Activated T-helper 1 cell treated with anti-CD3 and anti-CD28 coated beads, Interleukin-2, amount 50 U/mL, for 16 hours (primary cell): ENCODE data around the gene TRAIP.

ENCODE experiments used
- DNase-seq, 2 donors: peaks; one replicate each; pipeline ENCODE4 v3.0.0-alpha.2; 2020; ENCODE audit warnings: low read depth in 1 of 2, low spot score in 1 of 2

The TRAIP gene

GRCh38 chr3:49876567-49876966, 20.2 kb upstream of the TRAIP start:
- no peak for DNase-seq

DNA sequence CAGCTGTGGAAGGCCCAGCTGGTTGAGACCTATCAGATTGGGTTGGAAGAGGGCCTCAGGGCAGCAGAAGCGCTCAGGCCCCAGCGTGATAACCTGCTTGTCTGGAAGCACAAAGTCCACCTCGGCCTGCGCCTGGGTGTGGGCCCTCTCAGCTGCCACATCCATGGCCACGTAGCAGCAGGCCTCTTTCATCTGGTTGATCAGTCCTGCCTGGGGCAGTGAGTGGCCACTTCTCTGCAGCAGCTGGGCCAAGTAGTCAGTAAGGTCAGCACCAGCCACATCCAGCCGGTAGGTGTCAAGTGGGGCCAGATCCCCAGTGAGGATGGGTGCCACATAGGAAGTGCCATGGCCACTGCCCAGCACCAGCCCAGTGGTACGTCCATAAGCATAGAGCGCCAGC, 17.3 kb upstream of the TRAIP start:
- no peak for DNase-seq

- no peak for DNase-seq
Observed at GRCh38 chr3:49872801-49873281, 16.5 kb upstream of the TRAIP start.

GRCh38 chr3:49871531-49872153, 15.3 kb upstream of the TRAIP start:
- no peak for DNase-seq

GRCh38 chr3:49869525-49870126, 13.3 kb upstream of the TRAIP start, which contains the start of gene CAMKV:
Gene CAMKV, minus strand, starts transcription at chr3:49869906. Its CDS starts 7,518 bp downstream, at chr3:49862388.
- peak in 1 of 2 donors; percentile 2 for DNase-seq

DNA sequence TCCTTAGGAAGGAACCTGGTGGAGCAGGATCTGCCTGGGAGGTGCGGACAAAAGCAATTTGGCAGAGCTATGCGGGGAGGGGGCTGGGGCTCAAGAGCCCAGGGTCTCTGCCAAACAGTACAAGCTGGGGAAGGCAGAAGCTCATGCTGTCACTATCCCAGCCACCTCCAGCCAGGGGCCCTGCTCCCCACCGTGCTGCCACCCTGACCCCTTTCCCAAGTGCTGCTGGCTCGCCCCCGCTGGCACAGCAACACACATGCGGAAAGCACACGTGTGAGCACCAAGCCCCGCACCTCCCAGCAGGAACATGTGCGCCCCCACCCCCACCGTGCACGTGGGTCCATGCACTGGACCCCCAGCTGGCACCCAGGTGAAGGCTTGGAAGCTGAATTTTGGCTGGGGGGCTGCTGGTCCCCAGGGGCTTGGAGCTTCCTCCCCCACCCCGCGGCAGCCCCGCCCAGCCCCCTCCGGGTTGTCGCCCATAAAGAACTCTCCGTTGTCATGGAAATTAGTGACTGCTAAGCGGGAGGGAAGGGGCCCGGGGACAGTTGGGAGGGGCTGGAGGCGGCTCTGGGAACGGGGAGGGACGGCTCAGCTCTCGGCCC, 12.6 kb upstream of the TRAIP start:
- no peak for DNase-seq

- DNase-seq = no peak
Observed at GRCh38 chr3:49867871-49868321, 11.5 kb upstream of the TRAIP start.

DNA sequence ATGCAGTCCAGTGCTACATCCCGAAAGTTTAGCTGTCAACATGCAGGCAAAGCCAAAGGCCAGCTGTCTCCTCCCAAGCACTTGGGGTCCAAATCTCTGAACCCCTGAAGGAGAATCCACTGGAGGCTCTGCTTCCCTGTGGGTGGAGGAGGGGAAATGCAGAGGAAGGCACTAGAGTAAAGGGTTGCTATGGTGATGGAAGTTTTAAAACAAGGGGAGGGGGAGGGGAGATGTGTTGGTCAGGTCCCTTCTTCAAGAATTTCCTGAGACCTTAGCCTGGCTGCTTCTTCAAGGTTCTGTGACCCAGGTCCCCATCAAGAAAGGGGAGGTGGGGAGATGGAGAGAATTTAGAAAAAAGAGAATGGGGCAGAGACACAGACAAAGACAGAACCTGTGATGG, 11.0 kb upstream of the TRAIP start:
- no peak for DNase-seq

GRCh38 chr3:49865198-49865784, 8.9 kb upstream of the TRAIP start:
- DNase-seq = no peak

- no peak for DNase-seq
Observed at GRCh38 chr3:49864505-49864904, 8.1 kb upstream of the TRAIP start.

DNA sequence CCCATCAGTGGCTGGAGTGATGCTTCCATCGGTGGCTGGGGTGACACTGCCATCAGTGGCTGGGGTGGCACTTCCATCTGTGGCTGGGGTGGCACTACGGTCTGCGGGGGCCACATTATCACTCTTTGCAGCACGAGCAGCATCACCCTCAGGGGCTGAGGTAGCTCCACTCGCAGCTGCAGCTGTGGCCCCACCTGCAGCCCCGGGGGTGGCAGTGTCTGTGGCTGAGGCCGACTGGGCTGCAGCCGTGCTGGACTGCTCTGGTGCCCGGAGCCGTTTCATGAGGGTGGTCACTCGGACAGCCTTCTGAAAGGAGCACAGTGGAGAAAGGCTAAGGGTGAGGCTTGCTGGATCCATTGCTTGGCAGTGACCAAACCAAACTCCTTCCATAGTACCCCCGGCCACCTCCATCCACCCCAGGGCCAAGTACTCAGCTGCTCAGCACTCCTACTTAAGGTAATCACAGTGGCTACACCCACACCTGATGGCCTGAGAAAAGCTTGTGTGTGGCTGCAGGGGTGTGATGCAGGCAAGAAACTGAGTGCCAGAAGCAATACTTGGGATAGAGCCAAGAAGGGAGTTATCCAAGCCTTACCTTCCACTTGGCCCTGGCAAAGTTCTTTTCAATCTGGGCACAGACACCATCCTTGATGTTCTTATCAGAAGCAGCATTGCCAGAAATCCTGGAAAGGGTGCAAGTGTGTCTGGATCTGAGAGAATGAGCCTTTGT, 3.4 kb upstream of the TRAIP start:
- no peak for DNase-seq

DNA sequence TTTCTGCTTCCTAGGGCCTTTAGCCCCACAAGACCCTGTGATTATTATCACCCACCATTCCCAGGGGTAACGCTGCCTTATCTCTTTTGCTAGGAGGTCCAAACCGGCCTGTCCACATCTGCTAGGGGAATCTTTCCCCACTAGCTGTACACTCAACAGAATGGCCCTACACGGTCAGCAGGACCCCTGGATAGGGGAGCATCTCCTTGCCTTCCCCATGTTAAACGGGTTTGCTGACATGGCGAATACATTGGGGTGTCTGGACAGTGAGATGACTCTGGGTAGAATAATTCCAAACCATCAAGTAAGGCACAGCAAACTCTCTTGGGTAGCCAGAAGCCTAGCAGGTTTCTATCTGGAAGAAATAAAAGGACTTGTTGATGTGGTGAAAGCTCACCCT, 702 bp downstream of the TRAIP start:
- no peak for DNase-seq

GRCh38 chr3:49845694-49846093, 10.7 kb downstream of the TRAIP start:
- no peak for DNase-seq

DNA sequence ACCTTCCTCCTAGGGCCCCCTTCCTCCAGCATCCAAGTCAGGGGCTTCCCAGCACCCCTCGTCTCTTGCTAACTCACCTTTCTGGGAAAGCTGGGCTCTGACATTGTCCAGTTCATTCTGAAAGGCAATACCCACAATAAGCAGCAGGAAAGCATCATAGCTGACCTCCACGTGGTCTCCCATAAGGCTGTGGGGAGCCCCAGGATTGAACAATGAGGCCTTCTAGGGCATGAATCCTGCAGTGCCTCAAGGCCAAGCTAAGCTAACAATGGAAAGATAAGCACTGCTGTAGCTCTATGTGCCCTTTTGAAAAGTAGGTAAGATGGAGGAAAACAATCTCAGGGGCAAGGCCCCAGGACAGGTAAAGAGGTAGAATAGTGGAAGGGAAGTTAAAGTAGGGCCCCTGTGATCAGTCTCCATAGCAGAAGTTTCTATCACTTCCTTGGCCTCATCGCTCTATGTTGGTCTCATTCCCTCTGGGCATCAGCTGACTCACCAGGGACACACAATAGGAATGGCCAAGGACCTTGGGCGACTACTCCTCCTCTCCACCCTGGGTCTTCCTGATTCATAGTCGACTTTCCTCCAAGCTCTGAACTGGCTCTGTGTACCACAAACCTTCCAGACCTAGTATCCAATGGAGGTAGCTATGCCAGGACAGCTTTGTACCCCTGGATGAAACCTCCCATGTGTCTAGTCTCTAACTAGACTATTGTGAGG, 11.7 kb downstream of the TRAIP start:
- DNase-seq = no peak

DNA sequence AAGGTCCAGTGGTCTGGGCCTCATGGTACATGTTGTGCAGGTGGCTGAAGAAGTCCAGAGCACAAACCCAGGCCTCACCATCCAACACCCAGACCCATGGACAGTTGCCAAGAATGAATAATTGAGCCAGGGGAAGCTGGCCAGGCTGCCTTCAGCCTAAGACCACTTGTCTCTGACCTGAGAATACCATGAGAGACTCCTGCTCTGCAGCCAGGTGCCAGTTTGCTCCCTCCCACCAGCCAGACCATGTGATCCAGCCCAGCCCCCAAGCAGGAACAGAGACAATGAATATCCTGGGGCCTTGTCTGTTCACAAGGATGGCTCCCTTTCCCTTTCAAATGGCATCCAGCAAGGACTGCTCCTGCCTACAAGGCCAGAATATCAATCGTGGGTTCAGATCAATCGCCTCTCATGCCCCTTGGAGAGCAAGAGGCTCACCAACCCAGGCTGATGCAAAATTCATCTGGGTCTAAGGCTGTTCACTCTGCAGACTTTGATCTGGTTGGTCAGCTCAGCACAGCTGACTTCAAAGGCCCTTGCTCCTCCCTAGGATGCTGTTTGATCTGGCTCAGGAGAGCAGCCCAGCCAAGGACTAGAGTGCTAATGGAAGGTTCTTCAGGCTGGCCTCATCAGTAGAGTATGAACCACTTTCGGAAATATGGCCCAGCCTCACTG, 13.4 kb downstream of the TRAIP start:
- no peak for DNase-seq

DNA sequence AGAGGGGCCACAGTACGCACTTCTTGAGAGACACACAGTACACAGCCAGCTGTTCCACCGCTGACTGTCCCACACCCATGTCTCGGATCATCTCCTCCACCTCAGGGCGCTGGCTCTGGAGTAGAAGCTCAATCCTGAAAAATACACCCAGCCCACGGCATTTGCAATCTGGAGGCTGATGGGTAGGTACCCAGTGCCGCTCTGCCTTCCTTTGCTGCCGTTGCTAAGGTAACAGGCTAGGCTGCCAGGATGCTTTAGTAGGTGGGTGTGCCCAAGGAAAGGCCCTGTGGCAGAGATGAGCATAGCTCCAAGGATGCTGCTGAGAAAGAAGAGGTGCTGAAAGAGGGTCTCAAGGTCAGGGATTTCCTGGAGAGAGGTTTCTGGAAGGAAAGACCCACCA, 14.6 kb downstream of the TRAIP start:
- DNase-seq = no peak

DNA sequence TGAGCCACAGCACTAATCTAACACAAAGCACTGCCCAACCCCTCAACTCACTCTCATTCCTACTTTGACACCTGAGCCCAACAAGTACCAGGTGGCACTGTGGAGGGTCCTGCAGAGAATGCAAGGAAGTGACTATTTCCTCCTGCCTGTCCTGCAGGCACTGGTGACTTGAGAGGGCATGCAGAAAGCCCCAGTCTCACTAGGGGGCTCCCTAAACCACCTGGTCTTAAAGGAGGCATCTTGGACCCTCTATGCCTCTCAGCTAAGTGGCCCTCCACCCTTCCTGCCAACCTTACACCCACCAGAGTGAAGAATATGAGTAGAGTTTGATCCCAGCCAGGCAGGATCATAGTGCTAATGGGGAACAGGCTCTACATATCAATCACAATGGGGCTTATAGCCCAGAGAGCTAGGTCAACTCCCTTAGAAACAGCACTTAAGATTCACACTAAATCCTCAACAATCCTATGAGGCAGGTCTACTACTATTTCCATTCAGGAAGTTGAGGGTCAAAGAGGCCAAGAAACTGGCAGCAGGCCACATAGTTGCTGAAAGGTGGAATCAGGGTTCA, 15.2 kb downstream of the TRAIP start:
- DNase-seq = no peak

DNA sequence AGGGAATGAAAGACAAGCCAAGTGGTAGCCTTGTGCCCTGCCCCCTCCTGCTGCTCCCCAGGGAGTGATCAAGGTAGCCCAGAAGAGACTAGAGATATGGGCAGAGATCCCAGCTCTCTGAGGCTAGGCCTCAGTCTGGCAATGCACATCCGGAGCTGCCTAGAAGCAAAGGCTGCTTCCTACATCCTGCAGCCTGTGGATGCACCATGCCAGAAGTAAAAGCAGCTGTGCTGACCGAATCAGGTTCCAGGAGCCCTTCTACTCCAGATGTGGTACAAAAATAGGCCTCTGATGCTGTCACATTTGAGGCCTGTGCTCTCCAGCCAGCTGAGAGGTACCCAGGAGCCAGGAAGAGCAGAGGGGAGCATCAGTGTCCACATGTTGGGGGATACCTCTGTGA, 16.0 kb downstream of the TRAIP start:
- DNase-seq = no peak

GRCh38 chr3:49839193-49839809, 17.1 kb downstream of the TRAIP start:
- peak; percentile 61 to 78 for DNase-seq
